Right ventricle myocardium inferior (tissue), 1 donor: Measurements from ENCODE around the gene LRFN4. TPM values are rescaled to one million over a fixed set of nuclear protein-coding genes. Genes with fewer than 3 reads are reported as not detected.

Experiments used
- ATAC-seq: fragments of 200-7000 bp; cut with Tn5 transposase; one replicate; pipeline ENCODE4 v1.9.1; 2020; ENCODE audit warnings: mild to moderate bottlenecking, moderate library complexity
- DNase-seq: peaks from one replicate; pipeline ENCODE4 v3.0.0; 2021; ENCODE audit errors: missing footprints
- intact Hi-C: fragments of 100-400 bp; cut with DNase I; formaldehyde crosslinking; loops from one replicate; pipeline ENCODE4 v1.11.0; 2022
- total RNA-seq: library from RNA; stranded (reverse); fragmentation: NEBNext Ultra II Directional; extraction: Animal tissue kit (Norgen Biotek cat#: 25700); gene quantifications from one replicate; pipeline ENCODE4 v1.2.1, GENCODE V29; 2021
- donor health status: DM: no; HTN: yes; CAD: no; lungs with severe emphysema.

Gene LRFN4
- total RNA-seq, 1 donor from 2014 or later, result 24.7 TPM

DNA sequence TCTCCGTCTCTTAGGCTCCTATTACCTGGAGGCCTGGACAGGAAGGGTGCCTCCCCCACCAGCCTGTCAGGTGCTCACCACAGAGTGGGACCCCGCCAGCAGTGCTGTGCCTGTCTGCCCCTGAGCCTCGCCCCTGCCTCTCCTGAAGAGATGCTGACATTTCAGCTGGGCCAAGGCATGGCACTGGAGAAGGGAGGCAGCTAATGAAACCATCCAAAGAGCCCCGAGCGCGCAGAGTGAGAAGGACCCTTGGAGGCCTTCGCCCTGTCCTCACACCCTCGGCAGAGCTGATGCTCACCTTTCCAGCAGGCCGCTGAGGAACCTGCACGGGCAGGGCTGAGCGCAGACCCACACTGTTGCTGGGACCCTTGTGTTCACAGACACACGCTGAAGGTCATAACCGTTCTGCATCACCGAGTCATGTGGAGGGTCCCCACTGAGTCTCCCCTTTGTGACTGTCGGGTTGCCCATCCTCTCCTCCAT is 2.1 kb upstream of the LRFN4 start:
- DNase-seq (no peak), ATAC-seq (no peak)
- intact Hi-C loops, result loop anchor here (5.0 kb wide), 1 partner anchor 103 kb away; the partner anchor contains the start of gene PC

DNA sequence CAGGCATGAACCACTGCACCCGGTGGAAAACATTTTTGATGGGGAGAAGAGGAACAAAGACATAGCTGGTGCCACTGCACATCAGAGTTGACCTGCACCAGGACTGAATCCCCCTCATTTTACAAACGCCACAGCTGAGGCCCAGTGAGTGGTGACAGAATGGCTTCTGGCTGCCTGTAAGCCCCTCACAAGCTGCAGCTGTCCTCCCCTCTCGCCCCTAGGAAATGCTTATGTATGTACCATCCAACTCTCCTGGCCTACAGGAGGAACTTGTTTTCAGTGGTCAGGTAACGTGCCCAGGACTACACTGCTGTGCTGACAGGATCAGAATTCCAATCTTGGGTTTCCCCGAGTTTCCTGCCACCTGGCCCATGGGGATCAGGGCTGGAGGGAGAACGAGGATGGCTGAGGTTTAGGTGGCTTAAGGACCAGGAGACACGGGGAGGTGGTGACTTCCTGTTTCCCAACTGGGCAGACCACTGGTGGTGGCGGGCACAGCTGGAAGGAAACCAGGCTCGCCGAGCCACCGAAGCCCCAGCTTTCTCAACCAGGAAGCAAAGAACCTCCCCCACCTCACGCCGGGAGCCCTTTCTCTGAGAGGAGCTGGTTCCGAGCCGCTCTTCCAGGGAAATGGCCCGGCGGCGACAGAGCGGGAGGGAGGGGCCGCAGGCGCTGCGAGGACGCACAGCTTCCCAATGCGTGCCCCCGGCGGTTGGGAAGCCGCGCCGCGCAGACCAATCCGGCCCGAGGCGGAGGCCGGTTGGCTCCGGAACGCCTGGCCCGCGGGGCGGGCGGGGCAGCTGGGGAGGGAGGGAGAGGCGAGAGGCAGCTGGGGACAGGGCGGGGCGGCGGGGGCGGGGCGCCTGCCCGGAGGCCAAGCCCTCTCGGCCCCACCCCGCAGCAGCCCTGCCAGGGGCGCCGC is 1.0 kb upstream of the LRFN4 start:
- intact Hi-C loops, result loop anchor here (5.0 kb wide), 1 partner anchor 101 kb away; the partner anchor contains the start of gene PC
- DNase-seq, result peak; percentile 97
- ATAC-seq, result peak; percentile 96

- ATAC-seq (no peak), DNase-seq (no peak)
- intact Hi-C loops, result loop anchor here (5.0 kb wide), 1 partner anchor 100 kb away; the partner anchor contains the start of gene PC
These were observed 516 bp downstream of the LRFN4 start for GRCh38 chr11:66857234-66857926.

DNA sequence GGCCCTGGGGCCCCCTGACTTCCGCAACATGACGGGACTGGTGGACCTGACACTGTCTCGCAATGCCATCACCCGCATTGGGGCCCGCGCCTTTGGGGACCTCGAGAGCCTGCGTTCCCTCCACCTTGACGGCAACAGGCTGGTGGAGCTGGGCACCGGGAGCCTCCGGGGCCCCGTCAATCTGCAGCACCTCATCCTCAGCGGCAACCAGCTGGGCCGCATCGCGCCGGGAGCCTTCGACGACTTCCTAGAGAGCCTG is 992 bp downstream of the LRFN4 start:
- no peak for ATAC-seq
- intact Hi-C loops, result loop anchor here (5.0 kb wide), 1 partner anchor 99 kb away; the partner anchor contains the start of gene PC
- no peak for DNase-seq

- DNase-seq (no peak), ATAC-seq (no peak)
- intact Hi-C loops, result loop anchor here (5.0 kb wide), 1 partner anchor 99 kb away; the partner anchor contains the start of gene PC
These were observed 1.5 kb downstream of the LRFN4 start for GRCh38 chr11:66858186-66858938.

- intact Hi-C loops, result loop anchor here (5.0 kb wide), 1 partner anchor 98 kb away; the partner anchor contains the start of gene PC
- DNase-seq, result no peak
- no peak for ATAC-seq
These were observed 2.2 kb downstream of the LRFN4 start for GRCh38 chr11:66858939-66859685.

DNA sequence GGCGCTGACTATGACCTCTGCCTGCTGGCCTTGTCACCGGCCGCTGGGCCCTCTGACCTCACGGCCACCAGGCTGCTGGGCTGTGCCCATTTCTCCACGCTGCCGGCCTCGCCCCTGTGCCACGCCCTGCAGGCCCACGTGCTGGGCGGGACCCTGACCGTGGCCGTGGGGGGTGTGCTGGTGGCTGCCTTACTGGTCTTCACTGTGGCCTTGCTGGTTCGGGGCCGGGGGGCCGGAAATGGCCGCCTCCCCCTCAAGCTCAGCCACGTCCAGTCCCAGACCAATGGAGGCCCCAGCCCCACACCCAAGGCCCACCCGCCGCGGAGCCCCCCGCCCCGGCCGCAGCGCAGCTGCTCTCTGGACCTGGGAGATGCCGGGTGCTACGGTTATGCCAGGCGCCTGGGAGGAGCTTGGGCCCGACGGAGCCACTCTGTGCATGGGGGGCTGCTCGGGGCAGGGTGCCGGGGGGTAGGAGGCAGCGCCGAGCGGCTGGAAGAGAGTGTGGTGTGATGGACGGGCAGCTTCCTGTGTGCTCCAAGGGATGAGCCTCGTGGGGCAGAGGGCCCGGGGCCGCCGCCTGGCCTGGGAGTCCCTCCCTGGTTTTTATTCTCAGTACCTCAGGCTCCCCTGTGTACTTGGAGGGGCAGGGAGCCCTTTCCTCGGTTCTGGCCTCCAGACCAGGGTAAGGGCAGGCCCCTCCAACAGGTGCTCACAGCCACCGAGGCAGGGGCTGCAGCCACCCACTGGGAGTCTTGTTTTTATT is 3.0 kb downstream of the LRFN4 start:
- intact Hi-C loops, result loop anchor here (5.0 kb wide), 1 partner anchor 97 kb away; the partner anchor contains the start of gene PC
- DNase-seq (no peak), ATAC-seq (no peak)

DNA sequence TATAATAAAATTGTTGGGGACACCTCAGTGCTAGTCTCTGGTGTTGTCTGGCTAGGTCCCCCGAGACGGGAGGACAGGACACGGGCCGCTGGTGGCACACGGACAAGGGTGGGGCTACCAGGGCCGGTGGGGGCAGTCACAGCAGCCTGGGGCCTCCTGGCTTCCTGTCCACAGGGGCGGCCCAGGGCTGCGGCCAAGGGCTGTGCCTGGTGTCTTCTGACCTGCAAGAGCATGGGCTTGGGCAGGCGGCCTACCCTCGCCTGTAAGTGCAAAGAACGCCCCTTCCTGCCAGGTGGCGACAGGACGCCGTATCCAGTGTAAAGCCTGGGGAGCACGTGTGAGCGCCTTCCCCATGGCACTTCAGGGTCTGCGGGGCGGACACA is 3.6 kb downstream of the LRFN4 start:
- intact Hi-C loops, result no loop called here
- ATAC-seq (no peak), DNase-seq (no peak)

DNA sequence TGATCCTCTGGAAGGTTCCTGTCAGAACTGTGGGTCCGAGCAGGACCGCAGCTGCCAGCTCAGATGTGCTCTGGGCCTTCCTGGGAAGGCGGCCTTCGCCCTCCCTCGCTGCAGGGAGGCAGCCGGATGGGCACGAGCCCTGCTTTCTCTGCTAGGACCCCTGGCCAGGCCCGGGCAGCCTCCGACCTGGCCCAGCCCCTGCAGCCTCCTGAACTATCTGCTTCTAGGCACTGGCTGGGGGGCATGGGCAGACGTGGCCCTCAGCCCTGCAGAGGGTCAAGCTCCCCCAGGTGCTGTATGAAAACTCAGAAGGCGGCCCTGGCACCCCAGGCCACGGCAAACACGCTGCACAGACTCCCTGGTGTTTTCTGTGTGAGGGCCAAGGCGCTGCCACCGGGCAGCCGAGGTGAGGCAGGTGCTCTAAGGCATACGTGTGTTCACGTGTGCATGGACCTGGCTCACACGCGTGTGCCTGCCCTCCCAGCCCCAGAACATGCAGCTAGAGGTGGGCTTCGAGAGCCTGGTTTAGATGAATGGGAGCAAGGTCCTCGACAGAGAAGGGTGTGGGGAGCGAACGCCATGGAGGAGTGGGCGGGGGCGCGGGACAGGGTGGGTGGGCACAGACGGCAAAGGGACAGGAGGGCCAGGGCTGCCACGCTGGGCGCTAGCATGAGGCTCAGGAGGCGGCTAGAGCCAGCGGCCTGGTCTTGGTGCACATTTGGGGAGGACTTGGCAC is 4.3 kb downstream of the LRFN4 start:
- ATAC-seq, result no peak
- DNase-seq, result no peak
- intact Hi-C loops, result no loop called here

GRCh38 chr11:66861774-66862558 is 5.1 kb downstream of the LRFN4 start:
- no peak for ATAC-seq
- intact Hi-C loops, result no loop called here
- DNase-seq, result no peak

- DNase-seq, result no peak
- no peak for ATAC-seq
- intact Hi-C loops, result no loop called here
These were observed 5.7 kb downstream of the LRFN4 start for GRCh38 chr11:66862559-66863037.

- ATAC-seq, result no peak
- intact Hi-C loops, result no loop called here
These were observed 6.7 kb downstream of the LRFN4 start for GRCh38 chr11:66863428-66864125.

GRCh38 chr11:66864172-66864901 is 7.5 kb downstream of the LRFN4 start:
- DNase-seq, result no peak
- no peak for ATAC-seq
- intact Hi-C loops, result no loop called here

More at GRCh38 chr11:66863428-66864125, 6.7 kb downstream of the LRFN4 start:
- DNase-seq, result no peak

- DNase-seq, result no peak
These were observed 8.2 kb downstream of the LRFN4 start for GRCh38 chr11:66864924-66865697.

More at GRCh38 chr11:66864924-66865697, 8.2 kb downstream of the LRFN4 start:
- intact Hi-C loops, result no loop called here
- ATAC-seq, result no peak
